GM06990 (cell line): Measurements from ENCODE around the gene CADM1.

ENCODE experiments used
- DNase-seq: peaks from one replicate; pipeline ENCODE4 v3.0.0-alpha.2; 2011; ENCODE audit not compliant: insufficient read length; ENCODE audit errors: extremely low read depth
- H3K27me3 ChIP-seq: replicated peaks from 2 replicates; pipeline ENCODE4 v1.6.0; 2011; ENCODE audit warnings: low read length; ENCODE audit not compliant: control insufficient read depth, insufficient read depth
- H3K36me3 ChIP-seq: 2 replicates; pipeline ENCODE4 v1.5.1; 2011; ENCODE audit warnings: low read length; ENCODE audit not compliant: control insufficient read depth, insufficient read depth
- H3K4me3 ChIP-seq: replicated peaks from 2 replicates; pipeline ENCODE4 v1.5.1; 2011; ENCODE audit warnings: low read depth, mild to moderate bottlenecking, control low read depth, low read length
- TF ChIP-seq, protein P1 (sequence below): IDR thresholded peaks from 2 replicates; pipeline ENCODE4 v1.5.1; 2011; ENCODE audit warnings: low read length, control low read depth, mild to moderate bottlenecking, inconsistent platforms; ENCODE audit not compliant: insufficient read depth, poor library complexity, severe bottlenecking

Gene CADM1

DNA sequence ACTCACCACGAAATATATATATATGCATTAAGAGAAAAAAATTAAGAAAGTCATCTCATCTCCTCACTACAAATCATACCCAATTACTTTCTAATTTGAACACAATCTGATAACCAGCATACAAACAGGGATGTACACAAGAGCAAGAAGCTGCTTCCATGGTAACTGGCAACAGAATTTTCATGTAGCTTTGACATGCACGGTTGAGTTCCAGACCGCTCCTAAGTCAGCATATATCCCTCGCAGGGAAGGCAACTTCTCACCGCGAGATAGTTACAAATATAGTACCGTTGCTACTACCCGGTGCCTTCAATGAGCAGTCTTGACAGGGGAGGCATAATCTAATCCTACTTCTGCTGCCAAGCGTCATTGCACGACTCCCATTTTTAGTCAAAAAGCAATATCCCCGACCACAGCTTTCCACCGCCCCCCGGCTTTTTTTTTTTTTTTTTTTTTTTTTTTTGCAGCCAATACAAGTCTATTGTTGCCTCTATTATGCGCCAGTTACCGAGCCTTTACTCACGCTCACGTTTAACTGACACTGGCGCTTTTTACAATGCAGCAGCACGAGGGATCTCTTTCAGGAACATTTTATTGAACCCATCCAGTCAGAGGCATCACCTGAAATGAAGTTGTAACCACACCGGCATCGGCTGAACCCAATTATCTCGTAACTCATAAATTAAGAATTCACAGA lies 2.2 kb downstream of the CADM1 start:
- H3K36me3 ChIP-seq, result no peaks in the 10 kb centered on the region
- H3K27me3 ChIP-seq, result no peaks in the 10 kb centered on the region; the same call in 1 of the 2 replicates
- H3K4me3 ChIP-seq, result peak overlapping the region; percentile 67
- TF ChIP-seq, protein P1, sequence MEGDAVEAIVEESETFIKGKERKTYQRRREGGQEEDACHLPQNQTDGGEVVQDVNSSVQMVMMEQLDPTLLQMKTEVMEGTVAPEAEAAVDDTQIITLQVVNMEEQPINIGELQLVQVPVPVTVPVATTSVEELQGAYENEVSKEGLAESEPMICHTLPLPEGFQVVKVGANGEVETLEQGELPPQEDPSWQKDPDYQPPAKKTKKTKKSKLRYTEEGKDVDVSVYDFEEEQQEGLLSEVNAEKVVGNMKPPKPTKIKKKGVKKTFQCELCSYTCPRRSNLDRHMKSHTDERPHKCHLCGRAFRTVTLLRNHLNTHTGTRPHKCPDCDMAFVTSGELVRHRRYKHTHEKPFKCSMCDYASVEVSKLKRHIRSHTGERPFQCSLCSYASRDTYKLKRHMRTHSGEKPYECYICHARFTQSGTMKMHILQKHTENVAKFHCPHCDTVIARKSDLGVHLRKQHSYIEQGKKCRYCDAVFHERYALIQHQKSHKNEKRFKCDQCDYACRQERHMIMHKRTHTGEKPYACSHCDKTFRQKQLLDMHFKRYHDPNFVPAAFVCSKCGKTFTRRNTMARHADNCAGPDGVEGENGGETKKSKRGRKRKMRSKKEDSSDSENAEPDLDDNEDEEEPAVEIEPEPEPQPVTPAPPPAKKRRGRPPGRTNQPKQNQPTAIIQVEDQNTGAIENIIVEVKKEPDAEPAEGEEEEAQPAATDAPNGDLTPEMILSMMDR, result no peak
- no peak for DNase-seq

DNA sequence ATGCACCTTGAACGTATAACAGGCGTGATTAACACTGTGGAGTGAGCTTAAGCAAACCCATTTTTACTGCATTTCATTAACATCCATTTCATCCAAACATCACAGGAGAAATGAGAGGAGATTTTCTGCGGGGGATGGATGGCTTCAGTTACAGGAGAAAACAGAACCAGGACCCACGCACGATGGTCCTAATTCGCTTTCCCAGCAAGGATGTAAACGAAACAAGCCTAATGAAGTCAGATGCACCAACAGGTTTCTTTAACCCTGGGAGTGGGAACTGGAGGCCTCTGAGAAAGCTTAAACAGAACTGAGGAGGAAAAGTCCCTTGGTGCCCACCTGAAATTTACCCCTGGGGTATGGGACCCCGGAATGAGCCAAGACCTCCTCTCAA lies 2.7 kb downstream of the CADM1 start:
- Histone ChIP-seq H3K27me3 (no peaks in the 10 kb centered on the region; the same call in 1 of the 2 replicates), H3K36me3 (no peaks in the 10 kb centered on the region), H3K4me3 (peak overlapping the region; percentile 67)
- TF ChIP-seq, protein P1, result no peak
- no peak for DNase-seq

DNA sequence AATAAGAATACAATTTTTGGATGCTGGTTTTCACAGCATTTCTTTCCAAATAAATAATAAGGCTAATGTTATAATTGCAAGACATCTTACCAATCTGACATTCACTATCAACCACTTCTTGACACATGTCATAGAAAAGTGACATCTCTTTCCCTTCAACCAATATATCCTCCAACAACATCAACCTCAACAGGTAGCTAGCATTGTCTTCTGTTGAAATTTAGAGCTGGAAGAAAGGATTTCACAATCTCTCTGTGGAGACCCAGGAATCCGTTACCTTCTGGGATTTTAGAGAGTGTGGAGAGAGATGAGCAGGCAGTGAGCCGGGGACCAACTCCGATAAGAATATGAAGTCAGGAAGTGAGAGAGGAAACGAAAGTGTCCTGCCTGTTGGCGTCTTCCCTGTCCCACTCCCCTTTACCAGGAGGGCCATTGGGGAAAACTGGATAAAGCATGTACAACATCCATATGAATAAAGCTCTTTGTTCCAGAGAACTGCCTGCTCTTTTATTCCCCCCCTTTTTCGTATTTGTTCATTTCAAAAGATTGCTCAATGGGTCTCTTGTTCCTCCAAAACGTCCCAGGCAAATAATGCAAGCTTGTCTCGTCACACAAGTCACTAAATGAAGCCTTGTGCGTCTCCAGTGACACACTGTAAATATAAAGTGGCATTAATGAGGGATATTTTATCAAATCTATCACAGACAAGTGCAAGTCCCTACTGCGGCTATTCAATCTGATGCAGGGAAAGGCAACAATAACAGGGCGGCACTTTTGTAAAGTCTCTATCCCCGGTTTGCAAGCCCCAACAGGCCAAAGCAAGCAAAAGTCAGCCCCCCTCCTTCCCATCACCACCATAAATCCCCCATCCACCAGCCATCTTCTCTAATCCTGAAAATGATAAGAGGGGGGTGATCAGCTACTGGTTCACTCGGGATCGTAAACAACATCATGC lies 3.4 kb downstream of the CADM1 start:
- DNase-seq, result no peak
- H3K36me3 ChIP-seq, result no peaks in the 10 kb centered on the region
- H3K27me3 ChIP-seq, result no peaks in the 10 kb centered on the region; the same call in 1 of the 2 replicates
- TF ChIP-seq, protein P1, result no peak
- H3K4me3 ChIP-seq, result peak overlapping the region; percentile 67

DNA sequence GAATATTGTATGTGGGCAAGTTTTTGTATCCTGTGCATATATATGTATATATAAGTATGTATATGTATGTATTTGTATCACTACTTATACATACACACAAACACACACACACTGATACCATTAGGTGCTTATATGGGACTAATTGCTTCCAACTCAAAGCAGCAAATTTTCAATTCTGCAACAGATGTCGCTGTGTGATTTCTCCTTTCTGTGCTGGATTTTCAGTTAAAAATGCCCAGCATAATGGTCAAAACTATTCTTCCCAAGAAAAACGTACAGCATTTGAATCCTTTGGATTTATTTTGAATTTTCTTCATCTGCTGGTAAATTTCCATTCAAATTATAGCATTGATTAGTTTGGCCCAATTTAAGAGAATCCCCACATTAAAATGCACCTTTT lies 4.3 kb downstream of the CADM1 start:
- no peaks in the 10 kb centered on the region for H3K36me3 ChIP-seq
- TF ChIP-seq, protein P1, result no peak
- no peak overlapping the region for H3K4me3 ChIP-seq
- no peak for DNase-seq
- no peaks in the 10 kb centered on the region for H3K27me3 ChIP-seq

DNA sequence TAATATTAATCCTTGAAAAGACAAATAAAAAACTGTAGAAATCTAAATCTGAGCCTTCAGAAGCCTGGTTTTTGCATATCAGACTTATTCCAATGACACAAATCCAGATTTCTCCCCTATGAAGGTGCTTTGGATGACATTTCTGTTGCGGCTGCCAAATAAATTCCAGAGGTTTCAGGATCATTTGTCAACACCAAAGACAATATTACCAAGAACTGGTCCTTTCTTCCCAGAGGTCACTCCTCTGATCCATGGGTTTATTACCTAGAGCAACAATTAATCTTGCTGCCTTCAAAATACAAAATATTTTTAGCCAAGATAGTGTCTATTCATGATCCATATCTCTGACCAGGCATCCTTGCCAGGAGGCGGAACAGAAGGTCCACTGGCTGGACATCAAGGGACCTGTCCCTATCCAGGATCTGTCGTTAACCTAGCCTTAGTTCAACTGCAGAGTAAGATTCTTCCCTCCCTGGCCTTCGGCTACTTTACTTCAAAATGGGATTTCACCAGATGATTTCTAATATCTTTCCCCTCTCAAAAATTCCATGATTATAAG lies 4.9 kb downstream of the CADM1 start:
- H3K36me3 ChIP-seq, result no peaks in the 10 kb centered on the region
- TF ChIP-seq, protein P1, result no peak
- no peak for DNase-seq
- H3K4me3 ChIP-seq, result no peak overlapping the region
- no peaks in the 10 kb centered on the region for H3K27me3 ChIP-seq
